Metanephros (tissue), 2 donors: ENCODE data around the gene HYOU1. TPM values are rescaled to one million over a fixed set of nuclear protein-coding genes. Genes with fewer than 3 reads are reported as not detected.

Source experiments
- small RNA-seq: library from RNA; depleted of rRNA; stranded (forward); fragments of <200 nt; gene quantifications from one replicate; pipeline ENCODE3, GENCODE V24; 2014; ENCODE audit warnings: low replicate concordance
- total RNA-seq: library from RNA; depleted of rRNA; stranded (reverse); fragments of >200 nt; gene quantifications from one replicate; pipeline ENCODE4 v1.2.3, GENCODE V29; 2014

The HYOU1 gene, protein sequence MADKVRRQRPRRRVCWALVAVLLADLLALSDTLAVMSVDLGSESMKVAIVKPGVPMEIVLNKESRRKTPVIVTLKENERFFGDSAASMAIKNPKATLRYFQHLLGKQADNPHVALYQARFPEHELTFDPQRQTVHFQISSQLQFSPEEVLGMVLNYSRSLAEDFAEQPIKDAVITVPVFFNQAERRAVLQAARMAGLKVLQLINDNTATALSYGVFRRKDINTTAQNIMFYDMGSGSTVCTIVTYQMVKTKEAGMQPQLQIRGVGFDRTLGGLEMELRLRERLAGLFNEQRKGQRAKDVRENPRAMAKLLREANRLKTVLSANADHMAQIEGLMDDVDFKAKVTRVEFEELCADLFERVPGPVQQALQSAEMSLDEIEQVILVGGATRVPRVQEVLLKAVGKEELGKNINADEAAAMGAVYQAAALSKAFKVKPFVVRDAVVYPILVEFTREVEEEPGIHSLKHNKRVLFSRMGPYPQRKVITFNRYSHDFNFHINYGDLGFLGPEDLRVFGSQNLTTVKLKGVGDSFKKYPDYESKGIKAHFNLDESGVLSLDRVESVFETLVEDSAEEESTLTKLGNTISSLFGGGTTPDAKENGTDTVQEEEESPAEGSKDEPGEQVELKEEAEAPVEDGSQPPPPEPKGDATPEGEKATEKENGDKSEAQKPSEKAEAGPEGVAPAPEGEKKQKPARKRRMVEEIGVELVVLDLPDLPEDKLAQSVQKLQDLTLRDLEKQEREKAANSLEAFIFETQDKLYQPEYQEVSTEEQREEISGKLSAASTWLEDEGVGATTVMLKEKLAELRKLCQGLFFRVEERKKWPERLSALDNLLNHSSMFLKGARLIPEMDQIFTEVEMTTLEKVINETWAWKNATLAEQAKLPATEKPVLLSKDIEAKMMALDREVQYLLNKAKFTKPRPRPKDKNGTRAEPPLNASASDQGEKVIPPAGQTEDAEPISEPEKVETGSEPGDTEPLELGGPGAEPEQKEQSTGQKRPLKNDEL
- total RNA-seq: 64.1 TPM

DNA sequence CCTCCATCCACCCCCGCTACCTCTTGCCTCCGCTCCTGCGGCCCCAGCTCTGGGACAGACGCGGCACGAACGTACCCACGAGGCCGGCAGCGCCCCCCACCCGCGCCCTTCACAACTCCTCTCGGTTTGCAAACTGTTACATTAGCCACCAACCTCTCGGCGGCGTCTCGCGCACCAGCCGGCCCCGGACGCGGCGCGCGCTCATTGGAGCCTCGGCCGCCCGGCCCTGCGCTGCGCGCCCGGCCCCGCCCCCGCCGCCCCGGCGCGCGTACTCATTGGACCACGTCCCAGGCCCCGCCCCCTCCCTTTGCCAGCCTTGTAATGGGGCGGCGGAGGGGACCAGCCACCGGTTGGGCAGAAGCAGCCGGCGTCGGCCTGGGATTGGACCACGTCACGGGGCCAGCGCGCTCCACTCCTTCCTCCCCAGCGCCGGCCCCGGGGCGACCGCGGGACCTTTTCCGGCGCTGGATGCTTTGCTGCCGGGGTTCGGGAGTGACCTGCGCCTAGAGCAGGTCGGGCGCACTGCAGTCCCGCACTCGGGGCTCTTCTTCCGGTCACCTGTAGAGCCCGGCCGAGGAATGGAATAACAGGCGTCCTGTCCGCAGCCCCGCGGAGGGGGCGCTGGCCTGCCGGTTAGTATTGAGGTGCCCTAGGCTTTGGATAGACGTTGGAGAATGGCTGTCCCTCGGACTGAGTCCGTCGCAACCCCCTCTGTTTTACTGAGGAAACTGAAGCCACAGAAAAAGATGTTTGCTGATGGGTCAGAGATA, at the start of gene HYOU1:
HYOU1 (minus strand) TSS at position 206 of the 770 bp plus-strand sequence. CDS start 1,045 bp downstream, outside the sequence.

GRCh38 chr11:119101759-119102423, 44.9 kb upstream of the HYOU1 start, which contains the start of gene DPAGT1:
DPAGT1 (minus strand) TSS chr11:119101853; CDS start chr11:119101655, 198 bp downstream.

GRCh38 chr11:119084663-119085436, 27.8 kb upstream of the HYOU1 start, which contains the start of gene HMBS:
HMBS (plus strand) TSS chr11:119084881; CDS start chr11:119085034, 153 bp downstream.

DNA sequence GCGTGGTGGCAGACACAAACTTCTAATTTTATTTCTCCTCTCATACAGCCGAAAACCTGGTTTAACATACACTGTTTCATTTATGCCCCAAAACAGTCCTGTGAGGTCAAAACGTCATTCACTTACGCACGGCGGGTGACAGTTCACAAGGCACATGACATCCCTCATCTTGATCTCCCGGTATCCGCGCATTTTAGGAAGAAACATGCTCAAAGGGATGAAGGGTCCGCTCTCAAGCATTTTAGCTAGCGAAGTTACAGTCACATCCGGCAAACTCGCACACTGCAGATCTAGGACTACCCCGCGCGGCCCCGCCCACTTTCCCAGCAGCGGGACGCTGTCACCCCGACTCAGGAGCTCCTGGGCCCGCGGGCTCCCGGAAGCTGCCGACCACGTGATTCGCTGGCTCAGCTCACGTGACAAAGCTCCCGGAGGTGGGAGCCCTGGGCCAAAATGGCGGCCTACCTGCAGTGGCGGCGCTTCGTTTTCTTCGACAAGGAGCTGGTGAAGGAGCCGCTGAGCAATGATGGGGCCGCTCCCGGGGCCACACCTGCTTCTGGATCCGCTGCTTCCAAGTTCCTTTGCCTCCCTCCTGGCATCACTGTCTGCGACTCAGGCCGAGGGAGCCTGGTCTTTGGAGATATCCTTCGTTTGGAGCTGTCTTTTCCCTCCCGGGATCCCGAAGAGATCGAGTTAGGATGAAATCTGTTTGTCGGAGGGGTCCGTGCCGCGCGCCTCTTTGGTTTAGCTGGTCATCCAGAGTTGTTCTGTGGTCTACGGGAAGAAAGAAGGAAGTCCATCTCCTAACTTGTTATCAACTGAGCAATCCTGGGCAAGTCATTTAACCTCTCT, 10.6 kb upstream of the HYOU1 start, which contains the start of gene VPS11:
VPS11 (plus strand) TSS at position 448 of the 852 bp plus-strand sequence; CDS start at position 454, 6 bp downstream.

DNA sequence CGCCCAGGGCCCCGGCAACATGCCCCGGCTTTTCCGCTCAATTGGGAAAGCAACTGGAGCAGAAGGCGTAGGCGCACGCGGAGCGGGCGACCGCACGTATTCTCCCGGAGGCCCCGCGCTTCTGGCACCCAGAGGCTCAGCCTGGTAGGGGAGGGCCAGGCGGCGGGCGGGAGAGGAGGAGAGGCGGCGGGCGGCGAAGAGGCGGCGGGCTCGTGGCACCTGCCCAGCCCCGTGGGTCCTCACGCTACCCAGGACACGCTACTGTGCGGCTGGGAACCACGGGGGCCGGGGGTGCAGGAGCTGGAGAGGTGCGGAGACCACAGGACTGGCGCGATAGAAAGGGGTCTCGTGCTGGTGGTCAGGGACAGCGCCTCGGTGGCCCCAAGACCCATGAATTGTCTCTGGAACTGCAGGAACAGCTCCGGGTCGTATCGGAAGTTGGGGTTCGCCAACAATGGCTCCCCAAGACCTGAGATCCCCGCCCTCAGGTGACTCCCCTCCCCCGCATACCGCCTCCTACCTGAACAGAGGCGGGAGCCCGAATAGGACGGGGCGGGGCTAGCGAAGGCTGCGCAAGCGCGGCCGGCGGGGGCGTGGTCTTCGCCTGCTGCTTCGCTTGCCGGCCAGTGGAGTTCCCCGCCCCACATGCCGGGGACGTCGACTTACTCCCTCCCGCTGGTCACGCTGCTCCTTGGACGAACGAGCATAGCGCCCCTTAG, 26.5 kb downstream of the HYOU1 start, which contains the start of gene SLC37A4:
SLC37A4 (minus strand) TSS at position 549 of the 719 bp plus-strand sequence.

GRCh38 chr11:119018074-119018938, 38.7 kb downstream of the HYOU1 start, which contains the start of the genes RPS25 and TRAPPC4:
RPS25 (minus strand) TSS chr11:119018343; CDS start chr11:119018284, 59 bp downstream.
TRAPPC4 (plus strand) TSS chr11:119018766; CDS start chr11:119018796, 30 bp downstream.

DNA sequence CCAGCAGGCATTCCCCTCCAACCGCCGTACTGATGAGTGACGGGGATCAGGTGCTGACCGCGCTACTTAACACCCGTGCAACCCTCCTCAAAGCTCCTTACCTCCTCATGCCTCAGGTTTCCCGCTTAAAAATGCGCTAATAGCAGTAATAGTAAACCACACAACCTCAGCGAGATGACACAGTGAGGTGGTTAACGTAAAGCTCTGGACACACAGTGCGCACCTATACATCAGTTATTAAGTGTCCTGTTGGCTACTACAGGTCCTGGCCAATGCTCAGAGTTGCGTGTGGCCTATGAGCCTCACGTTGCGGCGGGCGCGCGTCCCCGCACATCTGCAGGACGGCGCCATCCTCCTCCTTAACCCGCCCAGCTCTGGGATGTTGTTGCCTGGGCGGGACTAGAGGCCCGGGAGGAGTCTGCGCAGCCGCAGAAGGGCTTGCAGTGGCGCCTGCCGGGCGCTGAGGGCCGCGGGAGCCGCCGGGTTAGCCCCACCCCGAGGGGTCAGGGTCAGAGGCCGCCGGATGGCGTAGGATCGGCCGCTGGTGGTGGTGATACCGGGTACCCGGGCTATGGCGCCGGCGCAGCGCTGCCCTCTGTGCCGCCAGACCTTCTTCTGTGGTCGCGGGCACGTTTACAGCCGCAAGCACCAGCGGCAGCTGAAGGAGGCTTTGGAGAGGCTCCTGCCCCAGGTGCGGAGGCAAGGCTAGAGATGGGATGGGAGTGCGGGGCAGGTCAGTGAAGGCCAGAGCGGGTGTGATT, 59.2 kb downstream of the HYOU1 start, which contains the start of gene CENATAC:
CENATAC (plus strand) TSS at position 512 of the 761 bp plus-strand sequence; CDS start at position 572, 60 bp downstream.

Small RNAs within 50 kb of the gene (small RNA-seq; reads per million reads assigned to genes)
- gene AP003392.2 (not detected), gene RF00017 (not detected), gene RF00019 (not detected)

Other genes starting within 250 kb of the HYOU1 start
- gene CXCR5, start 173.3 kb downstream of the HYOU1 start, total RNA-seq: 0.06 TPM
- gene BCL9L, start 131.3 kb downstream of the HYOU1 start, total RNA-seq: 31.4 TPM
- 7.9 TPM for gene UPK2, start 100.9 kb downstream of the HYOU1 start, total RNA-seq
- not detected for gene FOXR1, start 85.4 kb downstream of the HYOU1 start, total RNA-seq
- 30.3 TPM for gene CENATAC, start 59.1 kb downstream of the HYOU1 start, total RNA-seq
- gene RPS25, start 38.9 kb downstream of the HYOU1 start, total RNA-seq: 541 TPM
- gene TRAPPC4, start 38.4 kb downstream of the HYOU1 start, total RNA-seq: 58.5 TPM
- 35.3 TPM for gene SLC37A4, start 26.3 kb downstream of the HYOU1 start, total RNA-seq
- gene VPS11, start 10.6 kb upstream of the HYOU1 start, total RNA-seq: 40.3 TPM
- 19.7 TPM for gene HMBS, start 27.7 kb upstream of the HYOU1 start, total RNA-seq
- 20.0 TPM for gene DPAGT1, start 44.6 kb upstream of the HYOU1 start, total RNA-seq
- gene C2CD2L, start 50.1 kb upstream of the HYOU1 start, total RNA-seq: 6.9 TPM
- 26.6 TPM for gene HINFP, start 64.4 kb upstream of the HYOU1 start, total RNA-seq
- 0.76 TPM for gene ABCG4, start 91.8 kb upstream of the HYOU1 start, total RNA-seq
- gene NLRX1, start 111.5 kb upstream of the HYOU1 start, total RNA-seq: 23.4 TPM
- gene NHERF4, start 128.3 kb upstream of the HYOU1 start, total RNA-seq: 12.4 TPM
- 15.9 TPM for gene CBL, start 149.1 kb upstream of the HYOU1 start, total RNA-seq